GM23338 (cell line): Measurements from ENCODE around the gene IGFLR1. TPM values are rescaled to one million over a fixed set of nuclear protein-coding genes. Genes with fewer than 3 reads are reported as not detected.

Experiments used
- ATAC-seq: fragments of 200-7000 bp; cut with Tn5 transposase; 3 replicates; pipeline ENCODE4 v1.9.1; 2020
- DNase-seq: peaks from one replicate; pipeline ENCODE4 v3.0.0-alpha.2; 2015; ENCODE audit warnings: low spot score
- H2AFZ ChIP-seq: fragments of 200-600 bp; sonication (generic); 2 replicates; pipeline ENCODE4 v1.8.0; 2016; ENCODE audit warnings: antibody characterized with exemption, mild to moderate bottlenecking, moderate library complexity
- H3F3A ChIP-seq: fragments of 200-600 bp; sonication (generic); replicated peaks from 2 replicates; pipeline ENCODE4 v1.8.0; 2017; ENCODE audit warnings: antibody characterized with exemption, mixed run types, low read depth
- H3K27ac ChIP-seq: fragments of 200-600 bp; sonication (generic); 2 replicates; pipeline ENCODE4 v1.6.1; 2016; ENCODE audit warnings: low read depth
- H3K27me3 ChIP-seq: fragments of 200-600 bp; sonication (generic); 2 replicates; pipeline ENCODE4 v1.8.0; 2016; ENCODE audit warnings: mild to moderate bottlenecking, mixed run types, moderate library complexity; ENCODE audit not compliant: insufficient read depth
- H3K36me3 ChIP-seq: fragments of 200-600 bp; sonication (generic); 2 replicates; pipeline ENCODE4 v1.8.0; 2016; ENCODE audit warnings: mild to moderate bottlenecking; ENCODE audit not compliant: insufficient read depth
- H3K4me1 ChIP-seq: fragments of 200-600 bp; sonication (generic); 2 replicates; pipeline ENCODE4 v1.8.0; 2016; ENCODE audit warnings: mild to moderate bottlenecking, moderate library complexity; ENCODE audit not compliant: insufficient read depth
- H3K4me2 ChIP-seq: fragments of 200-600 bp; sonication (generic); 2 replicates; pipeline ENCODE4 v1.7.1; 2017; ENCODE audit warnings: mixed run types
- H3K4me3 ChIP-seq: fragments of 200-600 bp; sonication (generic); 2 replicates; pipeline ENCODE4 v1.6.1; 2016; ENCODE audit warnings: mixed run types
- H3K79me2 ChIP-seq: fragments of 200-600 bp; sonication (generic); replicated peaks from 2 replicates; pipeline ENCODE4 v1.8.0; 2017; ENCODE audit warnings: mild to moderate bottlenecking; ENCODE audit not compliant: insufficient read depth
- H3K9me2 ChIP-seq: fragments of 200-600 bp; sonication (generic); 2 replicates; pipeline ENCODE4 v1.8.0; 2017; ENCODE audit not compliant: insufficient read depth
- H4K20me1 ChIP-seq: fragments of 200-600 bp; sonication (generic); replicated peaks from 2 replicates; pipeline ENCODE4 v1.8.0; 2017; ENCODE audit warnings: mild to moderate bottlenecking; ENCODE audit not compliant: insufficient read depth
- H3K27ac Mint-ChIP-seq: 2 replicates; pipeline ENCODE4 v1.8.0; 2020; ENCODE audit warnings: inconsistent platforms, mild to moderate bottlenecking, moderate library complexity, mixed read lengths
- H3K27me3 Mint-ChIP-seq: 3 replicates; pipeline ENCODE4 v1.8.0; 2022; ENCODE audit warnings: low read depth, mild to moderate bottlenecking, moderate library complexity, mixed read lengths, inconsistent platforms; ENCODE audit not compliant: insufficient read depth, poor library complexity
- H3K36me3 Mint-ChIP-seq: 3 replicates; pipeline ENCODE4 v1.8.0; 2021; ENCODE audit warnings: low read depth, mild to moderate bottlenecking, inconsistent platforms, moderate library complexity, mixed read lengths
- H3K4me1 Mint-ChIP-seq: 3 replicates; pipeline ENCODE4 v1.8.0; 2020; ENCODE audit warnings: mild to moderate bottlenecking, inconsistent platforms, mixed read lengths
- H3K4me3 Mint-ChIP-seq: 3 replicates; pipeline ENCODE4 v1.8.0; 2021; ENCODE audit warnings: moderate library complexity, mild to moderate bottlenecking, inconsistent platforms, mixed read lengths
- H3K9me3 Mint-ChIP-seq: 3 replicates; pipeline ENCODE4 v1.8.0; 2020; ENCODE audit warnings: moderate library complexity, mild to moderate bottlenecking, inconsistent platforms, mixed read lengths
- CREB1 ChIP-seq: fragments of 250-450 bp; sonication (Bioruptor Pico); IDR thresholded peaks from 2 replicates; pipeline ENCODE4 v1.5.0; 2020; ENCODE audit warnings: low read depth, mild to moderate bottlenecking, moderate library complexity
- EZH2 ChIP-seq: fragments of 200-600 bp; sonication (generic); IDR thresholded peaks from one replicate; pipeline ENCODE4 v1.8.0; 2017; ENCODE audit warnings: antibody characterized with exemption, mild to moderate bottlenecking, low read depth; ENCODE audit not compliant: unreplicated experiment
- EZH2phosphoT487 ChIP-seq: fragments of 200-600 bp; sonication (generic); IDR thresholded peaks from one replicate; pipeline ENCODE4 v1.8.1; 2018; ENCODE audit warnings: antibody characterized with exemption; ENCODE audit not compliant: unreplicated experiment
- JUNB ChIP-seq: IDR thresholded peaks from one replicate; pipeline ENCODE4 v1.6.1; 2016; ENCODE audit warnings: antibody characterized with exemption; ENCODE audit not compliant: unreplicated experiment
- NANOG ChIP-seq: IDR thresholded peaks from 2 replicates; pipeline ENCODE4 v1.6.1; 2016; ENCODE audit warnings: antibody characterized with exemption, borderline replicate concordance
- ZNF114 ChIP-seq: fragments of 250-450 bp; sonication (Bioruptor Pico); IDR thresholded peaks from 2 replicates; pipeline ENCODE4 v1.5.0; 2020; ENCODE audit warnings: mild to moderate bottlenecking, moderate library complexity
- ZNF462 ChIP-seq: fragments of 250-450 bp; sonication (Bioruptor Pico); IDR thresholded peaks from 2 replicates; pipeline ENCODE4 v1.5.0; 2020; ENCODE audit warnings: mild to moderate bottlenecking, moderate library complexity
- polyA plus RNA-seq: library from polyadenylated mRNA; unstranded; fragments of >200 nt; fragmentation: Nextera tagmentation; extraction: Ambion mirVana; gene quantifications from 2 replicates; pipeline ENCODE4 v1.2.1, GENCODE V29; 2016
- total RNA-seq: library from RNA; depleted of rRNA; stranded (reverse); fragments of >200 nt; shearing (Covaris generic); gene quantifications from 2 replicates; pipeline ENCODE4 v1.2.3, GENCODE V29; 2014

IGFLR1 gene
- total and polyA plus RNA-seq, 2 experiments from 2014 or later, result 14.4 to 17.8 TPM

- peak overlapping the region; percentile 89 for H3K4me2 ChIP-seq
- peaks cover 2% of the 10 kb centered on the region; the same call in 1 of the 3 replicates for H3K36me3 Mint-ChIP-seq
- ATAC-seq, result no peak
- H3K4me1 Mint-ChIP-seq, result peaks cover 42% of the 10 kb centered on the region
- H3K36me3 ChIP-seq, result no peaks in the 10 kb centered on the region
- no peak for DNase-seq
- peaks cover 9% of the 10 kb centered on the region; the same call in 1 of the 2 replicates for H3F3A ChIP-seq
- H3K9me2 ChIP-seq, result no peaks in the 10 kb centered on the region
- no peaks in the 10 kb centered on the region; the same call in 2 of the 3 replicates for H3K9me3 Mint-ChIP-seq
- H3K4me1 ChIP-seq, result peaks cover 29% of the 10 kb centered on the region
- H3K4me3 ChIP-seq, result no peak overlapping the region; the same call in 1 of the 2 replicates
- H3K4me3 Mint-ChIP-seq, result no peak overlapping the region; the same call in 2 of the 3 replicates
- TF ChIP-seq JUNB (no peak), NANOG (no peak), ZNF462 (no peak), EZH2 (no peak), CREB1 (CRISPR knock-in tag) (no peak), EZH2phosphoT487 (no peak), ZNF114 (CRISPR knock-in tag) (no peak)
- no peak overlapping the region for H3K27ac Mint-ChIP-seq
- no peaks in the 10 kb centered on the region for H3K79me2 ChIP-seq
- H3K27ac ChIP-seq, result no peak overlapping the region
- no peak overlapping the region for H2AFZ ChIP-seq
- H4K20me1 ChIP-seq, result no peaks in the 10 kb centered on the region
- H3K27me3 Mint-ChIP-seq, result peaks cover 29% of the 10 kb centered on the region
- H3K27me3 ChIP-seq, result peaks cover 13% of the 10 kb centered on the region
These were observed 35.7 kb upstream of the IGFLR1 start for GRCh38 chr19:35777961-35778360.
